HEK293T (cell line): Measurements from ENCODE around the gene TAT.
"Not testable (repeated sequence)": the region's sequence is repeated elsewhere in the genome, so short reads cannot be mapped to it uniquely, and the experiment has no call there.

Experiments
- CTCF ChIA-PET: fragments of 350-600 bp; formaldehyde crosslinking; extraction: SDS; loops from one replicate; lab custom pipeline; 2021; ENCODE audit warnings: antibody characterized with exemption, inconsistent platforms; lab: Yijun Ruan, JAX
- POLR2A ChIA-PET: fragments of 350-600 bp; formaldehyde crosslinking; extraction: SDS; loops from one replicate; lab custom pipeline; 2020; ENCODE audit warnings: antibody characterized with exemption, inconsistent platforms; lab: Yijun Ruan, JAX
- DNase-seq: peaks from one replicate; pipeline ENCODE4 v3.0.0; 2012; ENCODE audit warnings: mixed read lengths; ENCODE audit errors: extremely low spot score
- ARNT ChIP-seq: fragments of 450-650 bp; IDR thresholded peaks from 2 replicates; pipeline ENCODE4 v1.6.1; 2017; ENCODE audit warnings: mild to moderate bottlenecking
- BHLHE40 ChIP-seq: fragments of 450-650 bp; IDR thresholded peaks from 2 replicates; pipeline ENCODE4 v1.6.1; 2016; ENCODE audit warnings: mild to moderate bottlenecking, moderate library complexity, borderline replicate concordance
- CTBP1 ChIP-seq: fragments of 450-650 bp; IDR thresholded peaks from 2 replicates; pipeline ENCODE4 v1.6.1; 2016; ENCODE audit warnings: borderline replicate concordance
- ELF4 ChIP-seq: fragments of 450-650 bp; IDR thresholded peaks from 2 replicates; pipeline ENCODE4 v1.6.1; 2017; ENCODE audit warnings: antibody characterized with exemption
- FOXA1 ChIP-seq: fragments of 450-650 bp; IDR thresholded peaks from 2 replicates; pipeline ENCODE4 v1.6.1; 2016; ENCODE audit warnings: mild to moderate bottlenecking
- FOXK2 ChIP-seq: fragments of 450-650 bp; IDR thresholded peaks from 2 replicates; pipeline ENCODE4 v1.6.1; 2016; ENCODE audit warnings: mild to moderate bottlenecking
- FOXM1 ChIP-seq: fragments of 450-650 bp; IDR thresholded peaks from 2 replicates; pipeline ENCODE4 v1.6.1; 2017; ENCODE audit warnings: mild to moderate bottlenecking, borderline replicate concordance
- HDGF ChIP-seq: fragments of 450-650 bp; IDR thresholded peaks from 2 replicates; pipeline ENCODE4 v1.6.1; 2017; ENCODE audit warnings: antibody characterized with exemption, borderline replicate concordance
- L3MBTL2 ChIP-seq: fragments of 450-650 bp; conservative IDR thresholded peaks from 2 replicates; pipeline ENCODE4 v1.6.1; 2016; ENCODE audit warnings: mild to moderate bottlenecking
- LEF1 ChIP-seq: fragments of 450-650 bp; IDR thresholded peaks from 2 replicates; pipeline ENCODE4 v1.6.1; 2017; ENCODE audit warnings: mild to moderate bottlenecking, borderline replicate concordance
- NFRKB ChIP-seq: fragments of 450-650 bp; IDR thresholded peaks from 2 replicates; pipeline ENCODE4 v1.6.1; 2016; ENCODE audit warnings: mild to moderate bottlenecking, moderate library complexity
- SP1 ChIP-seq: fragments of 450-650 bp; IDR thresholded peaks from 2 replicates; pipeline ENCODE4 v1.6.1; 2017
- SUZ12 ChIP-seq: fragments of 450-650 bp; IDR thresholded peaks from 2 replicates; pipeline ENCODE4 v1.6.1; 2016; ENCODE audit warnings: mild to moderate bottlenecking
- TARDBP ChIP-seq: fragments of 450-650 bp; IDR thresholded peaks from 2 replicates; pipeline ENCODE4 v1.6.1; 2016
- ZNF384 ChIP-seq: fragments of 450-650 bp; IDR thresholded peaks from 2 replicates; pipeline ENCODE4 v1.6.1; 2016
- TF ChIP-seq, protein P1 (sequence below): fragments of 450-650 bp; IDR thresholded peaks from 2 replicates; pipeline ENCODE4 v1.6.1; 2016

The TAT gene

DNA sequence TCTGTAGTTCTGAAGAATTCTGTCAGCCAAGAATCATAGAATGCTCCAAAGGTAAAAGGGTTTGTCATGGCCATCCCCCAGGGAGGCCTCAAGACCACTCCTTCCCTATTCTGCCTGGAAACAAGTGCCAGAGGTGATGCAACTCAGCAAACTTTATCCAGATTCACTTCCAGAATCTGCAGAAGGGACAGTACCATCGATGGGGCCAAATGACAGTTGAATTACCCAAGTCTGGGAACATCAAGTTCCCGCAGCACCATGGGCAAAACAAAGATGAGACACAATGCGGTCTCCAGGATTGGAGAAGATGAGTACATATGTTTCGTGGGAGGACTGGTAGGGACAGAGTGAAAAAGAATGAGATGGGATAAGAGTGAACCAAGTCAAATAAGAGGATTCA, 13.7 kb upstream of the TAT start:
- DNase-seq: no peak
- POLR2A ChIA-PET: no interaction called here
- TF ChIP-seq LEF1 (no peak), TARDBP (no peak), FOXA1 (no peak), ZNF384 (no peak), ELF4 (no peak)
- CTCF ChIA-PET: no interaction called here

DNA sequence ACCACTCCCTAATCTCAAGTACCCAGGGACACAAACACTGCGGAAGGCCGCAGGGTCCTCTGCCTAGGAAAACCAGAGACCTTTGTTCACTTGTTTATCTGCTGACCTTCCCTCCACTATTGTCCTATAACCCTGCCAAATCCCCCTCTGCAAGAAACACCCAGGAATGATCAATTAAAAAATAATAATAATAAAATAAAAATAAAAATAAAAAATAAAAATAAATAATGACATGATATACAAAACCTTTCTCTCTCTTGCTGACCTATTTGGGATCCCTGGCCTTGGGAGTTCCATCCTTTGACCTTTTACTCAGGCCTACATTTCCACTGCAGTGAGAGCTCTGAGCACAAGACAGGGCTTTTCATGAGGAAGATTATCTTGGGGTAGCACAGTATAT, 13.2 kb upstream of the TAT start:
- CTCF ChIA-PET, POLR2A ChIA-PET, DNase-seq: not testable (repeated sequence)

DNA sequence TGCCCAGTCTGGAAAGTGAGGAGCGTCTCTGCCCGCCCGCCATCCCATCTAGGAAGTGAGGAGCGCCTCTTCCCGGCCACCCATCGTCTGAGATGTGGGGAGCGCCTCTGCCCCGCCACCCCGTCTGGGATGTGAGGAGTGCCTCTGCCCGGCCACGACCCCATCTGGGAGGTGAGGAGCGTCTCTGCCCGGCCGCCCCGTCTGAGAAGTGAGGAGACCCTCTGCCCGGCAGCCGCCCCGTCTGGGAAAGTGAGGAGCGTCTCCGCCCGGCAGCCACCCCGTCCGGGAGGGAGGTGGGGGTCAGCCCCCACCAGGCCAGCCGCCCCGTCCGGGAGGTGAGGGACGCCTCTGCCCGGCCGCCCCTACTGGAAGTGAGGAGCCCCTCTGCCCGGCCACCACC, 12.4 kb upstream of the TAT start:
- POLR2A ChIA-PET, DNase-seq, CTCF ChIA-PET: not testable (repeated sequence)

DNA sequence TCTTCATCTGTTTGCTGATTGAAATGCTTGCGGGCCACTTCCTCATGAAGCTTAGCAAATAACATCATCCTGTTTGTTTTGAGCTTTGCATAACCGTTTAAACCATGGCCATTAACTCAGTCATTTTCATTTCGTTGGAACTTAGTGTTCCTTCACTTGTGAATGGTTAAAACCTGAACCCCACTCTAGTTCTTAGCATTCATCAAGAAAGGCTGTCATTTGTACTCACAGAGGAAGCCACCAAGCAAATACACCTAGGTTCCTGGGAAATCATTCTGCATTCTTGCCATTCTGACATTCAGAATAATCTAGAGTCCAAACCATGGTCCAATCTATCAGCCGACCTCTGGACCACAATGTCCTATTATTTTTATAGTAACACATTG, 8.4 kb upstream of the TAT start:
- CTCF ChIA-PET: interaction anchor here (1.5 kb wide), 1 partner anchor 26 kb away, joined by 5 read pairs; no protein-coding TSS in a partner anchor
- TF ChIP-seq CTBP1 (no peak), SP1 (no peak), NFRKB (no peak), SUZ12 (no peak), TARDBP (no peak), ZNF384 (no peak), L3MBTL2 (no peak), FOXA1 (no peak), ELF4 (no peak), BHLHE40 (no peak), LEF1 (no peak), HDGF (no peak), FOXM1 (no peak)
- POLR2A ChIA-PET: interaction anchor here (1.0 kb wide), 1 partner anchor 20 kb away, joined by 3 read pairs; no protein-coding TSS in a partner anchor
- no peak for DNase-seq

DNA sequence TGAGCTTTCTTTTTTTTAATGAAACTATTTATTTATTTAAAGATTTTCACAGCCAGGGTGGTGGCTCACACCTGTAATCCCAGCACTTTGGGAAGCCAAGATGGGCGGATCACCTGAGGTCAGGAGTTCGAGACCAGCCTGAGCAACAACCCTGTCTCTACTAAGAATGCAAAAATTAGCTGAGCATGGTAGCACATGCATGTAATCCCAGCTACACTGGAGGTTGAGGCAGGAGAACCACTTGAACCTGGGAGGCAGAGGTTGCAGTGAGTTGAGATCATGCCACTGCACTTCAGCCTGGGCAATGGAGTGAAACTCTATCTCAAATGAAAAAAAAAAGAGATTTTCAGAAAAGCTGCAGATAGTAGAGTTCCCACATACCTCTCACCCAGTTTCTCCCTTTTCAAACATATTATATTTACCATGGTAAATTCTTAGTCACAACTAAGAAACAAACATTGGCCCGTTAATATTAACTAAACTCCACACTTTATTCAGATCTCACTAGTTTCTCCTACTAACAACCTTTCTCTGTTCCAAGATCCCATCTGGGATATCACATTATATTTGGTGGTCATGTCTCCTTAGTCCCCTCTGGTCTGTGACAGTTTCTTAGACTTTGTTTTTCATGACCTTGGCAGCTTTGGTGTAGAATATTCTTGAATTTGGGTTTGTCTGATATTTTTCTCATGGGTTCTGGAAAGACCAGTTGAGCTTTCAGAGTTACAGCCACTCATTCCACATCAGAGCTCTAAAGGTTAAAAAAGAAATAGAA, 7.8 kb upstream of the TAT start:
- TF ChIP-seq L3MBTL2 (no peak), ELF4 (no peak), SP1 (no peak), FOXK2 (no peak), LEF1 (no peak), ARNT (no peak), CTBP1 (no peak), ZNF384 (no peak), FOXA1 (no peak)
- DNase-seq: no peak
- POLR2A ChIA-PET: interaction anchor here (1.0 kb wide), 1 partner anchor 19 kb away, joined by 3 read pairs; no protein-coding TSS in a partner anchor
- CTCF ChIA-PET: interaction anchor here (1.5 kb wide), 1 partner anchor 26 kb away, joined by 5 read pairs; no protein-coding TSS in a partner anchor

DNA sequence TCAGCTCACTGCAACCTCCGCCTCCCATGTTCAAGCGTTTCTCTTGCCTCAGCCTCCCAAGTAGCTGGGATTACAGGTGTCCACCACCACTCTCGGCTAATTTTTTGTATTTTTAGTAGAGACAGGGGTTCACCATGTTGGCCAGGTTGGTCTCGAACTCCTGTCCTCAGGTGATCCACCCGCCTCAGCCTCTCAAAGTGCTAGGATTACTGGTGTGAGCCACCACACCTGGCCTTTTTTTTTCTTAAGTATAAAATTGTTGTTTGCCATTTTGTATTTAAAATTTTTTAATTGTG, 5.6 kb upstream of the TAT start:
- DNase-seq, POLR2A ChIA-PET, CTCF ChIA-PET: not testable (repeated sequence)

DNA sequence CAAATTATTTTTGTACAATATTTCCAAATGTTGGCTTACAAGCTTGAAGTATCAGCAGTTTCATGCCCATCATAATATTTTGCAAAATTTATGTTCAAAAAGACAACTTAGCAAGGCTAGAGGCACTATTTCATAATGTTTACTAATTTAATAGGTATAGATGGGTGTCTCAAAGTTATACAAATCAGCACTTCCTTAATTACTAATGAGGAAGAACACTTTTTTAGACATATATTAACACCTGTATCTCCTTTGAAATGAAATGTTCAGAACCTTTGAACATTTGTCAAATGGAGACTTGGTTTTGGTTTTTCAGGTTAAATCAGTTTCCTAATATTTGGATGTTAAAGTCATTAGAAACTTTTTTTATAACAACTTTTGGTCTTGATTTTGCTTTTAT, 2.2 kb downstream of the TAT start:
- CTCF ChIA-PET: interaction anchor here (1.8 kb wide), 1 partner anchor 10 kb away, joined by 5 read pairs; no protein-coding TSS in a partner anchor

More for the DNA sequence above, 2.2 kb downstream of the TAT start:
- DNase-seq: no peak
- POLR2A ChIA-PET: no interaction called here
- TF ChIP-seq ARNT (no peak), FOXA1 (no peak), SP1 (no peak), BHLHE40 (no peak), HDGF (no peak), TARDBP (no peak), LEF1 (no peak), CTBP1 (no peak), NFRKB (no peak), FOXM1 (no peak), ELF4 (no peak), ZNF384 (no peak), FOXK2 (no peak), L3MBTL2 (no peak)
- TF ChIP-seq, protein P1, sequence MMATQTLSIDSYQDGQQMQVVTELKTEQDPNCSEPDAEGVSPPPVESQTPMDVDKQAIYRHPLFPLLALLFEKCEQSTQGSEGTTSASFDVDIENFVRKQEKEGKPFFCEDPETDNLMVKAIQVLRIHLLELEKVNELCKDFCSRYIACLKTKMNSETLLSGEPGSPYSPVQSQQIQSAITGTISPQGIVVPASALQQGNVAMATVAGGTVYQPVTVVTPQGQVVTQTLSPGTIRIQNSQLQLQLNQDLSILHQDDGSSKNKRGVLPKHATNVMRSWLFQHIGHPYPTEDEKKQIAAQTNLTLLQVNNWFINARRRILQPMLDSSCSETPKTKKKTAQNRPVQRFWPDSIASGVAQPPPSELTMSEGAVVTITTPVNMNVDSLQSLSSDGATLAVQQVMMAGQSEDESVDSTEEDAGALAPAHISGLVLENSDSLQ: no peak
